Stomach smooth muscle (tissue), 2 donors: ENCODE data around the gene ABCC6.
"Not testable (repeated sequence)": the region's sequence is repeated elsewhere in the genome, so short reads cannot be mapped to it uniquely, and the experiment has no call there.

Experiments used
- H3K27ac ChIP-seq: one replicate; pipeline ENCODE4 v1.7.0; 2013; ENCODE audit warnings: mild to moderate bottlenecking, low read length, inconsistent platforms
- H3K27me3 ChIP-seq, 2 donors: one replicate each; pipeline ENCODE4 v1.7.0; 2013; ENCODE audit warnings: low read length in 2 of 2; ENCODE audit not compliant: insufficient read depth in 2 of 2, control insufficient read depth in 1 of 2
- H3K36me3 ChIP-seq, 2 donors: one replicate each; pipeline ENCODE4 v1.7.0; 2013; ENCODE audit warnings: low read length in 2 of 2; ENCODE audit not compliant: control insufficient read depth in 2 of 2, insufficient read depth in 2 of 2
- H3K4me1 ChIP-seq: one replicate; pipeline ENCODE4 v1.7.0; 2013; ENCODE audit warnings: low read length; ENCODE audit not compliant: control insufficient read depth, insufficient read depth
- H3K4me3 ChIP-seq, 2 donors: one replicate each; pipeline ENCODE4 v1.7.0; 2013; ENCODE audit warnings: low read length in 2 of 2
- H3K9ac ChIP-seq, 2 donors: one replicate each; pipeline ENCODE4 v1.7.0; 2013; ENCODE audit warnings: low read length in 2 of 2, mild to moderate bottlenecking in 1 of 2
- H3K9me3 ChIP-seq, 2 donors: one replicate each; pipeline ENCODE4 v1.7.0; 2013; ENCODE audit warnings: low read length in 2 of 2; ENCODE audit not compliant: control insufficient read depth in 2 of 2
- donor health status: healthy.
- donor health status: Pancreatic carcinoma.

The ABCC6 gene

DNA sequence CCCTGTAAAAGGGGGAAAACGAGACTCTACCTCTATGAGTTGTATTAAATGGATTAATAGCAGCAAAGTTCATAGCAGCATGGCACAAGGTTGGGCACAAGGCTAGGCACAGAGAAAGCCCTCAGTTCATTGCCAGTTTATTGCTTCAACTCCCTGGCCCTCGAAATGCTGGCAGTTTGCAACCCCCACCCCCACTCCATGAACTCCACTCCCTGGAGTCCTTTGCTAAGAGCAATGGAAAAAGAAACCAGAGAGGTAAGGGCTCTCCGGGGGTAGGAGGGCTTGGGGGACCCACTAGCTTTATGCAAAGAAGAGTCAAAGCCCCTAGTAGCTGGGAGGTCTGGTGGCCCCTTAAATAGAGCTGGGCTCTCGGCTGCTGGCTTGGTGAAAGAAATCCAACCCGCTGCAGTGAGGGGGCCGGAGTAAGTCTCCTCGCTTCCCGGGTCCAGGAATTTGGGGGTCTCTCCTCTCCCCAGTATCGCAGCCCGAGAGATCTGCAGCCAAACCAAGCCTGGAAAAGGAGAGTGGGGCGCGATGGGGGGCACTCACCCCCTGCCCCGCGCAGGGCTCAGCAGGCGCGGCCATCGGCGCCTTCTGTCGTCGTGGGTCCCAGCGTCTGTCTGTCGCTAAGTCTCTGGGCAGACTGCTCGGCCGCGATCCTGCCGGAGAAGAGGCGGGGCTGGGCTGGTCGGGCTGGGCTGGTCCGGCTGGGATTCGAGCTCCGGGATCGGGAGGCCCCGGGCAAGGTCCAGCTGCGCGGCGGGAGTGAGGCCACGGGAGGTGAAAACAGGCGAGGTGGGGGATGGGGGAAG, at the start of gene ABCC6:
ABCC6 (minus strand) TSS at position 645 of the 812 bp plus-strand sequence; CDS start at position 585, 60 bp downstream.
- peak within 1 kb of the TSS in 1 of 2 donors; percentile 35 for H3K4me3 ChIP-seq
- not testable (repeated sequence) for H3K27ac ChIP-seq, H3K4me1 ChIP-seq, H3K9me3 ChIP-seq, H3K9ac ChIP-seq, H3K36me3 ChIP-seq, H3K27me3 ChIP-seq

DNA sequence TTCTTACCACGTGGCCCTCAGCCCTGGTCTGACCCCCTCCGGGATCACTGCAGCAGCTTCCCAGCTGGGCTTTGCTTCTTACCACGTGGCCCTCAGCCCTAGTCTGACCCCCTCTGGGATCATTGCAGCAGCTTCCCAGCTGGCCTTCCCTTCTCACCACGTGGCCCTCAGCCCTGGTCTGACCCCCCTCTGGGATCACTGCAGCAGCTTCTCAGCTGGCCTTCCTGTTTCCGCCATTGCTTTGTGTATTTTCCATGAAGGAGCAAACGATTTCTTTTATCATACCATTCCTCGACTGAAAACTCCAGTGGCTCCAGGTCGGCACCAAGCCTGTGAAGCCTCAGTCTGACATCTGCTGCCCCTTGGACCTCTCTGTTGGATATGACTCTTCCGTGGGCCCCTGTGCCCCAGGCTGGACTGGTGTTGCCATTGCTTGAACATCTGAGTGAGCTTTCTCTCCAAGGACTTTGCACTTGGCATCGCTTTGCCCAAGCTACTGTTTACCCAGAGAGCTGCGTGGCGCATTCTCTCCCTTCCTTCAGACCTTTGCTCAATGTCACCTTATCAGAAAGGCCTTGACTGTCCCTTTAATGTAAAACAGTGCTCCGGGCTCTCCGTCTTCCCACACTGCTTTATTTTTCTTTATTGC, 49.4 kb upstream of the ABCC6 start:
- H3K27ac ChIP-seq, H3K36me3 ChIP-seq, H3K4me1 ChIP-seq, H3K9me3 ChIP-seq, H3K9ac ChIP-seq, H3K27me3 ChIP-seq, H3K4me3 ChIP-seq: not testable (repeated sequence)

DNA sequence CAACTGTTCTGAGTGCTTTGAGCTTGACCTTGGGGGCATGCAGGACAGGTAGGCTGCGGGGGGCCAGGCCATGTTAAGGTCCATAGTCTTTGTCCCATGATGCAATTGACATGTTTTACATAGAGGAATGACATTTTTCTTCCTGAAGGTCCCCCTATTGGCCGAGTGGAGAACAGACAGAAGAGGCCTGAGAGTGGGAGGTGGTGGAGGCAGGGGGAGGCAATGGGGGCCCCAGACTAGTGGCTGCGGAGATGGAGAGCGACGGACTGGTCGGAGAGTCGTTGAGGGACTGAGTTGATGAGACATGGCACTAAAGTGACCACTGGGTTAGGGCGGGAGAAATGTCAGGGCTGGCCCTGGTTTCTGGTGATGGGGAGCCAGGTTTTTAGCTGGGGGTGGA, 48.4 kb upstream of the ABCC6 start:
- not testable (repeated sequence) for H3K36me3 ChIP-seq, H3K4me3 ChIP-seq, H3K9ac ChIP-seq, H3K27me3 ChIP-seq, H3K4me1 ChIP-seq, H3K9me3 ChIP-seq, H3K27ac ChIP-seq

DNA sequence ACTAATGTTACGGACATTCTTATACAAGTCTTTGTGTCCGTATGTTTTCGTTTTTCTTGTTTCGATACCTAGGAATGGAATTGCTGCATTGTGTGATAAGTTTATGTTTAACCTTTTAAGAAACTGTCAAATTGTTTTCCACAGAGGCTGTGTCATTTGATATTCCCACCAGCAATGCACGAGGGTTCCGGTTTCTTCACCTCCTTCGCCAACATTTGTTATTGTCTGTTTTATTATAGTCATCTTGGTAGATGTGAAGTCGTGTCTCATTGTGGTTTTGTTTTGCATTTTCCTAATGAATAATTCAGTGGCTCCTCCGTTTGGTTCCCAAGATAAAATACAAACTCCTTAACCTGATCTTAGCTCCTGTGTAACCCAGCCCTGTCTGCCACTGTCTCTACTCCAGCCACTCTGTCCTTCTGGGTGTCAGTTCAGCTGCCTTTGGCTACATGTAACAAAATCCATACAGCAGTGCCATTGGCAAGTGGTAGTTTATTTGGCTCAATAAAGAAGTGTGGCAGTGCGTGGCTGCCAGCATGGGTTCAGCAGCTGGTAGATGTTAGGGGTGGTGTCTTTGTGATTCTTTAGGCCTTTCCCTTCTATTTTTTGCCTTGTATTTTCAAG, 45.0 kb upstream of the ABCC6 start:
- H3K27ac ChIP-seq, H3K36me3 ChIP-seq, H3K4me1 ChIP-seq, H3K9me3 ChIP-seq, H3K27me3 ChIP-seq, H3K9ac ChIP-seq, H3K4me3 ChIP-seq: not testable (repeated sequence)

DNA sequence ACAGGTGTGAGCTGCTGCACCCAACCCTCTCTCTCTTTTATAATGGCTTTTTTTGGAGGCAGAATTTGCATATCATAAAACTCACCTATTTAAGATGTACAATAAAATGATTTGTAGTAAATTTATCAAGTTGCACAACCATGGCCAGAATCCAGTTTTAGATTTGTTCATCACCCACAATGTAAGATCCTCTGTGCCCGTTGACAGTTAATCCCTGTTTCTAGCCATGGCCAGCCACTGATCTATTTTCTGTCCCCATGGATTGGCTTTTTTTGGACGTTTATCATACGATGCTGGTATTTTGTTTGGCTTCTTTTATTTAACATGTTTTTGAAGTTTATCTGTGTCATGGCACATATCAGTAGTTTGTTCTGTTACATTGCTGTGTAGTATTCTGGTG, 44.4 kb upstream of the ABCC6 start:
- not testable (repeated sequence) for H3K27me3 ChIP-seq

DNA sequence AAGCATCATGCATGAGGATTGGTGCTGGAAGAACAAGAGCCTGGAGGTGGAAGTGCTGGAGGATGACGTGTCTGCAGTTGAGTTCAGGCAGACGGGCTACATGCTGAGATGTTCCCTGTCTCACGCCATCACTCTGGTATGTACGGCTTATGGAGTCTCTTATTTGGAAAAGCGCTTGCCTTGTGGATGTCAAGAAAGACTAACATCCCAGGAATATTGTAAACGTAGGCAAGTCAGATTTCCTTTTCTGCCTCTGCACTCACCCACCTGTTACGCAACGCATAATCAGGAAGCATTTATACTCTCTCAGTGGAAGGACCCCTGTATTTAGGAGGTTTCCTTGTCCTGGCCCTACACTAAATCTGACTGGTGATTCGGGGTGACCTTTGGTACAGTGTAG, 41.8 kb upstream of the ABCC6 start:
- not testable (repeated sequence) for H3K27ac ChIP-seq, H3K4me3 ChIP-seq, H3K27me3 ChIP-seq, H3K9me3 ChIP-seq, H3K4me1 ChIP-seq, H3K9ac ChIP-seq, H3K36me3 ChIP-seq

More for the DNA sequence above, 44.4 kb upstream of the ABCC6 start:
- H3K4me1 ChIP-seq, H3K9ac ChIP-seq, H3K4me3 ChIP-seq, H3K27ac ChIP-seq, H3K36me3 ChIP-seq, H3K9me3 ChIP-seq: not testable (repeated sequence)

DNA sequence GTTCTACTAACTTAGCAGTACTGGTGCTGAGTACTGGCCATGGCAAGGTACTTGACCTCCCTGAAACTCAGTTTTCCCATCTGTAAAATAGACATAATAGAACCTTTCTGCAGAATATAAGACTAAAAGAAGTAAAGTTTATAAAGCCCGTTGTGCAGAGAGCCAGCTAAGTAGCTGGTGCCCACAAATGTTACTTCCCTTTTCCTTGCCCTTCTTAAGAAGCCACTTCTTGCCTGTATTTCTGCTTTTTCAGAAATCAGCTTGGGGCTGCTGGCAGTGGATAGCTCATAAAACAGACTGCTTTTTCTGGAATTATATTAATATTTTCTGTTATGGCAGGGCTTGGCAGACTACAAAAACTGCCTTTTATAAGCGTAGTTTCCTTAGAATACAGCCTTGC, 40.7 kb upstream of the ABCC6 start:
- H3K9me3 ChIP-seq, H3K4me3 ChIP-seq, H3K27me3 ChIP-seq, H3K4me1 ChIP-seq, H3K9ac ChIP-seq, H3K36me3 ChIP-seq, H3K27ac ChIP-seq: not testable (repeated sequence)

DNA sequence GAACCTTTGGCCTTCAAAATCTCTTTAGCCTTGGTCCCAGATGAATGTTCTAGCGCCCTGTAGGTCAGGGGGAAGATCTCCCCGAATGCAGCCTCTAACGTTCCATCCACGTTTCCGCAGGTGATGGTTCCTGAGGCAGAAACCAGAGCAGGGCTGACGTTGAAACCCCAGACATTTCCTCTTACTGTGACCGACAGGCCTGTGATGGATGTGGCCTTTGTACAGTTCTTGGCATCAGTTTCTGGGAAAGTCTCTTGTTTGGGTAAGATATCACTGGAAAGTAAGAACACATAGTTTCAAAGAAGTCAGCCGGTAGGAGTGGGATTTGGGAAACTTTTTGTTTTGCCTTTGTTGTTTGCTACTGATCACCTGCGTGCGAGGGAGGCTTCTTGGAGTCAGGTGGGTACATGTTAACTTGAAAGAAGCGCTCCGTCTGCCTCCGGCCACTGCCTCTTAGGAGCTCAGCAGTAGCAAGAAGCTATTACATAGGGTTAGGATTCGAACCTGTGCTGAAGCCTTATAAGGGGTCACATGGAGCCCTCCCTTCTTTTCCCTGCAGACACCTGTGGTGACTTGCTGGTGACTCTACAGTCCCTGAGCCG, 39.8 kb upstream of the ABCC6 start:
- H3K9ac ChIP-seq, H3K9me3 ChIP-seq, H3K36me3 ChIP-seq, H3K4me1 ChIP-seq, H3K27ac ChIP-seq, H3K27me3 ChIP-seq, H3K4me3 ChIP-seq: not testable (repeated sequence)

DNA sequence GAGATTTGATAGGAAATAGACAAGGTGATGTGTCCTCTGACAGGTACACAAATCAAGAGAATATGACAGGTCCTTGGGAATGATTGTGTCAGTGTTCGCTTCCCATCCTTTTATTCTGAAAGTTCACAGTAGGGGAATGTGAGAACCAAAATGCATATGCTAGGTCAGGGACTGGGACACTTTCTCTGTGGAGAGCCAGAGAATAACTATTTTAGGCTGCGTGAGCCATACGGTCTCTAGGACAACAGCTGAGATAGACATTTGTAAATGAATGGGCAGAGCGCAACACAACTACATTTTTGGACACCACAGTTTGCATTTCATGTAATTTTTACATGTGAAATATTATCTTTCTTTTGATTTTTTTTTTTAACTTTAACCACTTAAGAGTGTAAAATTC, 36.7 kb upstream of the ABCC6 start:
- H3K4me1 ChIP-seq, H3K36me3 ChIP-seq, H3K27me3 ChIP-seq, H3K9me3 ChIP-seq, H3K27ac ChIP-seq, H3K4me3 ChIP-seq, H3K9ac ChIP-seq: not testable (repeated sequence)

DNA sequence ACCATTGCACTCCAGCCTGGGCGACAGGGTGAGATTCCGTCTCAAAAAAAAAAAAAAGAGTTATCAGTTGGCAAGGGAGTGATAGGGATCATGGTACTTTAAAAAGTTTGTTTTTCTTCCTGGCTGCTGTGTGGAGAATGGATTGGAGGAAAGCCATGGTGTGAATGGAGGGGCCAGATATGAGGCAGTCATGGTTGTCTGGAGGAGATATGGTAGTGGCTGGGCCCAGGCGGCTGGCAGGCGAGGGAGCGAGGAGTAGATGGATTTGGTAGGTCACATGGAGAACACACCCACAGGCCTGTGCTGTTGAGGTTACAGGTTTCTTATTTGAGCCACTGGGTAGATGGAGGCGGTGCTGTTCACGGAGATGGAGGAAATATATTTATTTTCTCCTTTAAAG, 35.5 kb upstream of the ABCC6 start:
- H3K9ac ChIP-seq, H3K4me3 ChIP-seq, H3K27me3 ChIP-seq, H3K27ac ChIP-seq, H3K4me1 ChIP-seq, H3K36me3 ChIP-seq, H3K9me3 ChIP-seq: not testable (repeated sequence)
